A673 (cell line): ENCODE measurements around the gene UXT. TPM values are rescaled to one million over a fixed set of nuclear protein-coding genes. Genes with fewer than 3 reads are reported as not detected.

Source experiments
- BruUV-seq: library from RNA; stranded (reverse); fragments of 400-500 nt; replicated peaks from 2 replicates; lab custom pipeline; 2021; lab: Mats Ljungman, UMichigan
- CTCF ChIA-PET: fragments of 300-600 bp; sonication (Branson Sonifier 250); formaldehyde crosslinking; loops from one replicate; lab custom pipeline; 2022; ENCODE audit warnings: antibody characterized with exemption; lab: Charles Lee
- POLR2A ChIA-PET: fragments of 300-600 bp; sonication (Branson Sonifier 250); formaldehyde crosslinking; loops from one replicate; lab custom pipeline; 2022; ENCODE audit warnings: antibody characterized with exemption; ENCODE audit not compliant: low non-redundant PET; lab: Charles Lee
- DNase-seq: peaks from one replicate; pipeline ENCODE4 v3.0.0-alpha.2; 2015; ENCODE audit warnings: low spot score
- H3K27ac ChIP-seq: fragments of 200-600 bp; sonication (generic); 2 replicates; pipeline ENCODE4 v1.5.1; 2016; ENCODE audit warnings: mixed run types, low read depth, mild to moderate bottlenecking, mixed read lengths, antibody characterized with exemption, low read length; ENCODE audit not compliant: poor library complexity, severe bottlenecking
- H3K27me3 ChIP-seq: fragments of 200-600 bp; sonication (generic); replicated peaks from 2 replicates; pipeline ENCODE4 v1.6.1; 2017; ENCODE audit warnings: mixed run types, low read depth, mild to moderate bottlenecking, mixed read lengths, antibody characterized with exemption, low read length; ENCODE audit not compliant: insufficient read depth, poor library complexity
- H3K36me3 ChIP-seq: fragments of 200-600 bp; sonication (generic); 2 replicates; pipeline ENCODE4 v1.6.1; 2016; ENCODE audit warnings: mixed run types, mild to moderate bottlenecking, mixed read lengths, antibody characterized with exemption, low read length; ENCODE audit not compliant: insufficient read depth, poor library complexity, severe bottlenecking
- H3K4me1 ChIP-seq: fragments of 200-600 bp; sonication (generic); 2 replicates; pipeline ENCODE4 v1.6.1; 2017; ENCODE audit warnings: mixed run types, mild to moderate bottlenecking, mixed read lengths, antibody characterized with exemption, low read length; ENCODE audit not compliant: insufficient read depth, poor library complexity, severe bottlenecking
- H3K4me3 ChIP-seq: fragments of 200-600 bp; sonication (generic); 2 replicates; pipeline ENCODE4 v1.5.1; 2016; ENCODE audit warnings: low read depth, mixed run types, mild to moderate bottlenecking, mixed read lengths, low read length; ENCODE audit not compliant: poor library complexity, severe bottlenecking
- H3K9me3 ChIP-seq: fragments of 200-600 bp; sonication (generic); 2 replicates; pipeline ENCODE4 v1.6.1; 2016; ENCODE audit warnings: mixed run types, low read depth, mild to moderate bottlenecking, mixed read lengths, antibody characterized with exemption, low read length; ENCODE audit not compliant: poor library complexity, severe bottlenecking
- EZH2 ChIP-seq: fragments of 200-600 bp; sonication (generic); IDR thresholded peaks from 2 replicates; pipeline ENCODE4 v1.6.1; 2017; ENCODE audit warnings: borderline replicate concordance, low read depth, mild to moderate bottlenecking, mixed read lengths, antibody characterized with exemption, low read length; ENCODE audit not compliant: poor library complexity, severe bottlenecking
- intact Hi-C: fragments of 100-400 bp; cut with micrococcal nuclease; formaldehyde crosslinking; loops from one replicate; pipeline ENCODE4 v1.10.0; 2022; ENCODE audit not compliant: unreplicated experiment
- total RNA-seq: library from RNA; stranded (reverse); gene quantifications from 2 replicates; pipeline ENCODE4 v1.2.3, GENCODE V29; 2021
- TF ChIP-seq, protein P1 (sequence below): fragments of 300-800, 200-600 bp; sonication (generic); conservative IDR thresholded peaks from 2 replicates; pipeline ENCODE4 v1.5.1; 2017; ENCODE audit warnings: low read depth, mild to moderate bottlenecking, antibody characterized with exemption, low read length, moderate library complexity, mixed read lengths

The UXT gene
- total RNA-seq, 1 experiment from 2014 or later: 110 TPM

- ChIA-PET CTCF (no interaction called here), POLR2A (no interaction called here)
Observed at GRCh38 chrX:47613082-47613481, 45.9 kb downstream of the UXT start.

GRCh38 chrX:47612418-47612817, 46.6 kb downstream of the UXT start:
- ChIA-PET CTCF (no interaction called here), POLR2A (no interaction called here)
- intact Hi-C loops: no loop called here

More at GRCh38 chrX:47613082-47613481, 45.9 kb downstream of the UXT start:
- intact Hi-C loops: no loop called here
- H3K4me3 ChIP-seq: no peak overlapping the region
- H3K9me3 ChIP-seq: no peaks in the 10 kb centered on the region
- BruUV-seq: no TSS peak
- no peaks in the 10 kb centered on the region for H3K4me1 ChIP-seq
- no peak overlapping the region for H3K27ac ChIP-seq
- TF ChIP-seq EZH2: no peak
- no peak for DNase-seq
- no peaks in the 10 kb centered on the region for H3K27me3 ChIP-seq
- no peaks in the 10 kb centered on the region for H3K36me3 ChIP-seq

GRCh38 chrX:47611926-47612325, 47.1 kb downstream of the UXT start:
- ChIA-PET CTCF (no interaction called here), POLR2A (no interaction called here)
- TF ChIP-seq EZH2: no peak
- TF ChIP-seq, protein P1, sequence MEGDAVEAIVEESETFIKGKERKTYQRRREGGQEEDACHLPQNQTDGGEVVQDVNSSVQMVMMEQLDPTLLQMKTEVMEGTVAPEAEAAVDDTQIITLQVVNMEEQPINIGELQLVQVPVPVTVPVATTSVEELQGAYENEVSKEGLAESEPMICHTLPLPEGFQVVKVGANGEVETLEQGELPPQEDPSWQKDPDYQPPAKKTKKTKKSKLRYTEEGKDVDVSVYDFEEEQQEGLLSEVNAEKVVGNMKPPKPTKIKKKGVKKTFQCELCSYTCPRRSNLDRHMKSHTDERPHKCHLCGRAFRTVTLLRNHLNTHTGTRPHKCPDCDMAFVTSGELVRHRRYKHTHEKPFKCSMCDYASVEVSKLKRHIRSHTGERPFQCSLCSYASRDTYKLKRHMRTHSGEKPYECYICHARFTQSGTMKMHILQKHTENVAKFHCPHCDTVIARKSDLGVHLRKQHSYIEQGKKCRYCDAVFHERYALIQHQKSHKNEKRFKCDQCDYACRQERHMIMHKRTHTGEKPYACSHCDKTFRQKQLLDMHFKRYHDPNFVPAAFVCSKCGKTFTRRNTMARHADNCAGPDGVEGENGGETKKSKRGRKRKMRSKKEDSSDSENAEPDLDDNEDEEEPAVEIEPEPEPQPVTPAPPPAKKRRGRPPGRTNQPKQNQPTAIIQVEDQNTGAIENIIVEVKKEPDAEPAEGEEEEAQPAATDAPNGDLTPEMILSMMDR: no peak
- H3K4me1 ChIP-seq: peaks cover 3% of the 10 kb centered on the region
- no peak for DNase-seq
- H3K4me3 ChIP-seq: no peak overlapping the region
- no peaks in the 10 kb centered on the region for H3K27me3 ChIP-seq
- H3K9me3 ChIP-seq: no peaks in the 10 kb centered on the region
- no peaks in the 10 kb centered on the region for H3K36me3 ChIP-seq
- H3K27ac ChIP-seq: no peak overlapping the region
- BruUV-seq: no TSS peak
- intact Hi-C loops: no loop called here

More at GRCh38 chrX:47612418-47612817, 46.6 kb downstream of the UXT start:
- TF ChIP-seq, protein P1: no peak
- no peak for TF ChIP-seq EZH2
- H3K9me3 ChIP-seq: no peaks in the 10 kb centered on the region
- H3K27ac ChIP-seq: no peak overlapping the region
- H3K4me3 ChIP-seq: no peak overlapping the region
- BruUV-seq: no TSS peak
- peaks cover under 1% of the 10 kb centered on the region for H3K4me1 ChIP-seq
- no peaks in the 10 kb centered on the region for H3K27me3 ChIP-seq
- no peaks in the 10 kb centered on the region for H3K36me3 ChIP-seq
- no peak for DNase-seq

- intact Hi-C loops: no loop called here
- Histone ChIP-seq H3K4me3 (no peak overlapping the region), H3K4me1 (peaks cover 3% of the 10 kb centered on the region), H3K36me3 (no peaks in the 10 kb centered on the region), H3K9me3 (no peaks in the 10 kb centered on the region), H3K27ac (no peak overlapping the region), H3K27me3 (no peaks in the 10 kb centered on the region)
- ChIA-PET POLR2A (no interaction called here), CTCF (no interaction called here)
- no TSS peak for BruUV-seq
- no peak for TF ChIP-seq EZH2
- TF ChIP-seq, protein P1: no peak
- DNase-seq: no peak
Observed at GRCh38 chrX:47611489-47611888, 47.5 kb downstream of the UXT start.
